Endometrial microvascular endothelial cells (primary cell): Measurements from ENCODE around the gene MOB1B. TPM values are rescaled to one million over a fixed set of nuclear protein-coding genes. Genes with fewer than 3 reads are reported as not detected.

ENCODE experiments used
- in situ Hi-C: cut with HindIII; loops from 2 replicates; pipeline ENCODE4 v1.10.0; 2017; ENCODE audit warnings: low sequenced_read_pairs, low pct_unique_long_range_greater_than_20kb; ENCODE audit errors: inconsistent ontology term
- total RNA-seq: library from RNA; depleted of rRNA; stranded (reverse); fragments of >200 nt; gene quantifications from one replicate; pipeline ENCODE4 v1.2.3, GENCODE V29; 2015; ENCODE audit errors: inconsistent ontology term

Gene MOB1B
- total RNA-seq, 1 donor from 2014 or later, result 14.1 TPM

DNA sequence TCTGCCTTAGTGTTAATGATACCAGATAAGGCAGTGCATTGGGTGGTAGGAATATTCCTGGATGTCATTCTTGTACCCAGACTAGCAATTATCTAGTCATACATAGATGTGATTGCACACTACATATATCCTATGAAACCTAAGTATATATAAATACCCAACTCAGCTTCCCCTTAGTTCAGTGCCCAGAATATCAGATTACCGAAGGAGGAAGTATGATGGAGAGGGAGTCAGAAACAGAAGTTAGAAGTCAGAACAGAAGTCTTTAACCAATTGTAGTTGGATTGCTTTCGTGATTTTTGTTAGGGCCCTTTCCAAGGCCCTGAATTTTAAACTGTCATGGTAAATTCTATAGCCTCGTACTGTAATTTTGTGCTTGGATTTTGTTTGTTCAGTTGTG, 42.9 kb downstream of the MOB1B start:
- in situ Hi-C loops, result no loop called here

GRCh38 chr4:70945452-70946055, 43.4 kb downstream of the MOB1B start:
- in situ Hi-C loops, result no loop called here

- in situ Hi-C loops, result no loop called here
Measured at GRCh38 chr4:70946939-70947338, 44.8 kb downstream of the MOB1B start.

DNA sequence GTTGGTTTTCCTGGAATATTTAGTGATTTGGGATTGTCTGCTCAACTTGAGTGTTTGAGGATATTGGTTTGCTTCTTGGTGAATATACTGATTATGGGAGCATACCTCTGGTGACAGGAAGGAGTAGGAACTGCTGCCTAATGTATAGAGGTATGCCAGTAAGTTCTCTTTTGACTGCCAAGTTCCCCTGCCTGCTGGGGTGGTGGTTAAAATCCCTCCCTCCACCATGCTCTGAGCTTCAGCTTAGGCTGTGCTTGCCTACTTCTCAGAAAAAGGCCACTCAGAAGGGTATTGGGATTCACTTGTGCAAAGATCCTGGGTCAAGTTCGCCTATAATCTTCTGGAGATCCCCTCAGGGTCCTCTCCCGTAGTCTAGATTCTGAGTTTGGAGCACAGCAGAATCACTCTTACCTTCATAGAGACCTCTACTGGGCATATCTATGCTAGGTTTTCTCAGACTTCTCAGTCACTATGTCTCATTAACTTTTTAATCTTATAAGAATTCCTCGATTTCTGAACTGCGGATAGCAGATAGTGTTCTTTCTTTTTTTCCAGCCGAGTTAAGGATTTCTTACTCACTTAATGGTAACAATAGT, 46.6 kb downstream of the MOB1B start:
- in situ Hi-C loops, result no loop called here

DNA sequence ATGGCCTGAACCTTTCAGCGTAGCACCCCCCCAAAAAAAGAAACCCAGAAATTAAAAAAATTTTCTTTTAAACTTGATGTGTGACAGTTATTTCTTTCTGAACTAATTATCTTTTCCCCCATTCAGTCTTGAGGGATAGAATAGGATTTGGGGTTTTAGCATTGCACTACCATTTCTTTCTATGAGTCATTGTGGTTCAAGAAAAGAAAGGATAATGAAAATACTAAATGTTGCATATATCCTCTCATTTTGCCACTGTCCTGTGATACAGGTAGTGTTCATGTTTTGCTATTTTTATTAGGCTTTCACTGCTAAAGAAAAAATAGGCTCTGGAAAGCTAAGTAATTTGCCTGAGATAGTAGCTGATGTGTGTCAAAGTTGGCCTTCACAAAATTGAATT, 51.9 kb downstream of the MOB1B start:
- in situ Hi-C loops, result no loop called here

DNA sequence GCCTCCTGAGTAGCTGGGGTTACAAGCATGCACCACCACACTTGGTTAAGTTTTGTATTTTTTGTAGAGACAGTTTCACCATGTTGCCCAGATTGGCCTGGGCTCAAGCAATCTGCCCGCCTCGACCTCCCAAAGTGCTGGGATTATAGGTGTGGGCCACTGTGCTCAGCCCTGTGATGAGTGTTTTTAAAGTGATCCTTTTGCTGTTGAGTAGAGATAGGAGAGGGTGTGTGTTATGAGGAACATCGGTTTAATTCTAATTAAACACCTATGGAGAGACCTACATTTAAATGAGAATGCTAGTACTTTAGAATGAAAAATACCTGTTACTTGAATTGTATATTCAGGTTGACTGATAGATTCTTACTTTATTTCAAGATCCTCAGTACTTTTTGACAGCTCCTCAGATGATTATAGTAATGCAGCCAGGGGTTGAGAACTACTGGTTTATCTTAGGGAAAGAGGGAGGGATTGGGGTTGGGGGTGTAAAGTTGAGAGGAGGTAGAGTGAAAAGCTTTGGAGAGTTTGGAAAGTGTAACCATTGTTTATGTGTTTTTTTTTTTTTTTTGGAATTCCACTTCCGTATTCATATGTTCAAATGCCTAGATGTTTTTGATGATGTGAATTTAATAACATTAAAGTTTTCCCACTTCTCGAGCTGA, 54.5 kb downstream of the MOB1B start:
- in situ Hi-C loops, result no loop called here

GRCh38 chr4:70958681-70959080, 56.5 kb downstream of the MOB1B start:
- in situ Hi-C loops, result no loop called here

- in situ Hi-C loops, result no loop called here
Measured at GRCh38 chr4:70969076-70969475, 66.9 kb downstream of the MOB1B start.

DNA sequence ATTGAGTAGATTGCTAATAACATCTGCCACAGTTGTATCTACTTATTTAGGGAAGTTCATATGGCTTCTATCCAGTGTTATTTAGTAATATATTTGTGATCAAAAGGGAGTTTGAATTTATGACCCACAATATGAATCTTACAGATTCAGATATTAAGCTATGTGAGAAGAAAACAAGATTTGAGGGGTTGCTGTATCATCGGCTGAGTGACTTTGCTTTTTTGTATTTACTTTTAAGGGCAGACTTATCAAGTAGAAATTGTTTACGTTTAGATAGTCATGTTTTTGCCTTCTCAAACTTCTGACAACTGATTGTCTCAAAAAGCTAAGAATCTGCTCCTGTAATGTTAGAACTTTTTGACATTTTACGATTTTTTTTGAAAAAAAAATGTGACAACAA, 74.1 kb downstream of the MOB1B start:
- in situ Hi-C loops, result no loop called here

GRCh38 chr4:70979445-70980008, 77.4 kb downstream of the MOB1B start:
- in situ Hi-C loops, result no loop called here

DNA sequence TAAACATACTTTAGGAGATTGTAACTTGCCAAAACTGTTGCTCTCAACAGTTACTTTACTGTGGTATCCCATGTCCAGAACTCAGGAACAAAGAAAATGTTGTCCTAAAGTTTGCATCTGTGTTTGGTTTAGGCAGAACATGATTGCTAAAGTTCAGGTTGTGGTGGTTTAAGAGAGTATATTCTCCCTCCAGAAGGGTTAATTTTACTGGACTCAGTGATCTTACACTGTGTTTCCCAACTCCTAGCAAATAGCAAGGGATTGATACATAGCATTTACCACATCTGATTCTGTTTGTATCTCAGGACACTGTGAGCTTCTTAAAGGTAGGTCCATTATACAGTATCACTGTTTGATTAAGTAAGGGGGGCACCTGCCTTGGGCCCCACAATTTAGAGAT, 78.0 kb downstream of the MOB1B start:
- in situ Hi-C loops, result no loop called here

- in situ Hi-C loops, result no loop called here
Measured at GRCh38 chr4:70984106-70984505, 81.9 kb downstream of the MOB1B start.

- in situ Hi-C loops, result no loop called here
Measured at GRCh38 chr4:70984589-70984988, 82.4 kb downstream of the MOB1B start.

DNA sequence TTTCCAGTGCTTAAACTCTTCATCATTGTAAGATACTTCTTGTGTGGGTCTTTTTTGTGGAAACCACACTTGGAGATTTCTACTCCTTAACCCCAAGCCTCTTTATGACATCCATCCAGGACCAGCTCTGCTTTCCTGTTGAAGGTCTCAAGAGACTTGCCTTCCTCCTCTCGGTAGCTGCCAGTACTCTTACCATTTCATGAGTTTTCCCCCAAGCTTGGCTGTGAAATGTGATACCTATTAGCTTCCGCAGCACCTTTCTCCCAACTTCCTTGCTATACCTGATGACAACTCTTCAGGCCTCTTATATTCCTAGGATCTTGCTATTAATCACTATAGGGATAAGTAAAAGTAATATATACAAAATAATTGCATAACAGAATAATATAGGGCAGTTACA, 89.4 kb downstream of the MOB1B start:
- in situ Hi-C loops, result no loop called here

GRCh38 chr4:70992391-70992881, 90.3 kb downstream of the MOB1B start:
- in situ Hi-C loops, result no loop called here

DNA sequence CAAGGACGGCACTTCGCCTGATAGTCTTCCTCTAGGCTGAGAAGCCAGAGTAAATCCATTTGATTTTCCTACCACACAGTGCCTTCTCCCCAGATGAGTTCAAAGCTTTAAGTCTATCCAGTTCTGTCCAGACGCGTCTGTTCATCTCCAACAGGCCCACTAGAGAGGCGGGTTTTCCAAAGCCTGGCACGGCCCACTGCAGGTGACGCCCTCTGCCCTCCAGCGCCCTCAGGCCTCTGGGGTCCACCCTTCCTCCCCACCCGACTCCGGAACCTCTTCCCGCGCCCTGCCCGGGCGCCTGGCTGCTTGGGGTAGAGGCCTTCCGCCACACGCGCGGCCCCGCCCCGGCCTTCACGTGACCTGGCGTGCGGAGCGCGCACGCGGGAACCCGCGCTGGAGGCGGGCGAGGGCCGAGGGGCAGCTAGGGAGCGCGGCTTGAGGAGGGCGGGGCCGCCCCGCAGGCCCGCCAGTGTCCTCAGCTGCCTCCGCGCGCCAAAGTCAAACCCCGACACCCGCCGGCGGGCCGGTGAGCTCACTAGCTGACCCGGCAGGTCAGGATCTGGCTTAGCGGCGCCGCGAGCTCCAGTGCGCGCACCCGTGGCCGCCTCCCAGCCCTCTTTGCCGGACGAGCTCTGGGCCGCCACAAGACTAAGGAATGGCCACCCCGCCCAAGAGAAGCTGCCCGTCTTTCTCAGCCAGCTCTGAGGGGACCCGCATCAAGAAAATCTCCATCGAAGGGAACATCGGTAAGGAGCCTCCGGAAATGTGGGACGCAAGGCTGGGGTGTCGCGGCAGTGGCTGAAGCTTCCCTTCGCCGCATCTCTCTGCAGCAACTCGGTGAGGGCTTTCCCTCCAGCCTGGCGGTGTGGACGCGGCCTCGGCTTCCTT, 91.3 kb downstream of the MOB1B start, which contains the start of gene DCK:
TSS of gene DCK (plus strand) at position 469 of the 888 bp plus-strand sequence. CDS start at position 656, 187 bp downstream.
- in situ Hi-C loops, result no loop called here

DNA sequence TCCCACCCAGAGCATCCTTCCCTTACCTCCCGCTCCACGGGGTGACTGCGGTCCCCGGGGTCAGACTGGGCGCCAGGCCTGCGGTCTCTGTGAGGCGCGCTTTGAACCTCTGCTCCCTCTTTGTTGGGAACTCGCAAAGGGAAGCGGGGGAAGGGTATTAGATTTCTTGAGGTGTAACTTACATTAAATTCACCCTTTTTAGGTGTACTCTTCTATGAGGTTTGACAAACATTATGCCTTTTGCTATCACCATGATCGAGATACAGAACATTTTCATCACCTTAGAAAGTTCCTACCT, 91.8 kb downstream of the MOB1B start:
- in situ Hi-C loops, result no loop called here

DNA sequence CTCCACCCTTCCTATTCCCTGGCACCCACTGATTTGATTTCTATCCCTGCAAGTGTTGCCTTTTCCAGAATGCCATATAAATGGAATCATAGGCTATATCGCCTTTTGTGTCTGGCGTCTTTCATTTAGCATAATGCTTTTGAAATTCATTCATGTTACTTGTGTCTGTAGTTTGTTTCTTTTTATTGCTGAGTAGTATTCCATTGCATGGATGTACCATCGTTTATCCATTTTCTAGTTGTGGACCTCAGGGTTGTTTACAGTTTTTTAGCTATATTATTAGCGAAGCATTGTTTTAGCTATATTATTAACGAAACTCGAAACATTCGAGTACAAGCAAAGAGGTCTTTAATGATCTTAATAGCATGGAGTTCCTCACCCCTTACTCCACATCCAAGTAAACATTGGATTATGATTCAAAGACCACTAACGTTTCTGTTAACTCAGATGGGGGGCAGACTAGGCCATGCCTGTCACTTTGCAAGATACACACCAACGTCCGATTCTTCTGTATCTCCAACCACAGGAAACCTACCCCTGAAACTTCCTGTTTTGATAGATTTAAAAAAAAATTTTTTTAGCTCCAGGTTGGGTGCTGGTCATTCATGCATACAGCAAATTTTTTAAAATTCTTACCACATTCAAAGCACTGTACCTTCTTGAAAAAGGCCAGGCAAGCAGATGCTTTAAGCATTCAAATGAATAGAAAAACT, 92.4 kb downstream of the MOB1B start:
- in situ Hi-C loops, result no loop called here

GRCh38 chr4:70996018-70996360, 93.8 kb downstream of the MOB1B start:
- in situ Hi-C loops, result no loop called here
